HG03095 (cell line): ENCODE results near the gene NDFIP2.

ENCODE experiments used
- ATAC-seq: cut with Tn5 transposase; IDR thresholded peaks from one replicate; pipeline ENCODE4 v1.9.1; 2021; ENCODE audit warnings: moderate library complexity; ENCODE audit not compliant: unreplicated experiment

Gene NDFIP2, protein sequence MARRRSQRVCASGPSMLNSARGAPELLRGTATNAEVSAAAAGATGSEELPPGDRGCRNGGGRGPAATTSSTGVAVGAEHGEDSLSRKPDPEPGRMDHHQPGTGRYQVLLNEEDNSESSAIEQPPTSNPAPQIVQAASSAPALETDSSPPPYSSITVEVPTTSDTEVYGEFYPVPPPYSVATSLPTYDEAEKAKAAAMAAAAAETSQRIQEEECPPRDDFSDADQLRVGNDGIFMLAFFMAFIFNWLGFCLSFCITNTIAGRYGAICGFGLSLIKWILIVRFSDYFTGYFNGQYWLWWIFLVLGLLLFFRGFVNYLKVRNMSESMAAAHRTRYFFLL

DNA sequence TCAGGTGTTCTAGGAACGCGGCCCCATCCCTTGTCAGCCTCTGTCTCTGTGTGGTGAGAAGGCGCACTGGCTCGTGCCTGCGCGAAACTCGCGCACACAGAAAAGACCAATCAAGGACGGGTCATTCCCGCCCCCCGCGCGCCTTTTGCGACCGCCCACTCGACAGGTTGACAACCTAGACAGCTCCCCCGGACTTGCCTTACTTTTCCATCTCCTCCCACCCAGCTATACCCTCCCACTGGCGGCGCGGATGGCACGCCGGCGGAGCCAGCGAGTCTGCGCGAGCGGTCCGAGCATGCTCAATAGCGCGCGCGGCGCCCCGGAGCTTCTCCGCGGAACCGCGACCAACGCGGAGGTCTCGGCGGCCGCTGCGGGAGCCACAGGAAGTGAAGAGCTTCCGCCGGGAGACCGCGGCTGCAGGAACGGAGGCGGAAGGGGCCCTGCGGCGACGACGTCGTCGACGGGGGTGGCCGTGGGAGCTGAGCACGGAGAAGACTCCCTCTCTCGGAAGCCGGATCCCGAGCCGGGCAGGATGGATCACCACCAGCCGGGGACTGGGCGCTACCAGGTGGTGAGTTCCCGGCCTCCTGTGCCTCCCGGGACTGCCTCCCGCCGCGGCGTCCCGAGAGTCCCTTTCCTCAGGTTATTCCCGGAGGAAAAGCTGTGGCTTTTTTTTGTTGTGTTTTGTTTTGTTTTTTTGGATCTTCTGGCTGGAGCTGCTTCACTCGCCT lies at the start of gene NDFIP2:
TSS of gene NDFIP2 (plus strand) at position 202 of the 731 bp plus-strand sequence. CDS start at position 251, 49 bp downstream.
- peak; percentile 83 for ATAC-seq

DNA sequence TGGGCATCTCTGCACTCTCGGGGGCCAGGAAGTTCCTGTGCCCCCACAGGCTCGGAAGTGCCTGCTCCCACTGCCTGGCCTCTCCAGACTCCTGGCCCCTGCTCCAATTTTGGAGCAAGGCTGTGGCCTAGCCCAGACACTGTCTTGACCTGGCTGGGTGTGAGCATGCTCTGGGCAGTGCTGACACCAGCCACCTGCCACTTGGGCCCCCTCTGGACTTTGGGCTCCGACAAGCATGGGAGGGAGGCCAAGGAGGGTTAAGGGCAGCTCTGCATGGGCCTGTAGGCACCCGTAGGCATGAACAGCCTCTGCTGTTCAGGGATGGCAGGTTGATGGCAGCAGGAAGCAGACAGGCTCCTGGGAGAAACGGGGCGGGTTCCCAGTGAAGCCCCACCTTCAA lies 48.9 kb upstream of the NDFIP2 start:
- ATAC-seq: no peak

DNA sequence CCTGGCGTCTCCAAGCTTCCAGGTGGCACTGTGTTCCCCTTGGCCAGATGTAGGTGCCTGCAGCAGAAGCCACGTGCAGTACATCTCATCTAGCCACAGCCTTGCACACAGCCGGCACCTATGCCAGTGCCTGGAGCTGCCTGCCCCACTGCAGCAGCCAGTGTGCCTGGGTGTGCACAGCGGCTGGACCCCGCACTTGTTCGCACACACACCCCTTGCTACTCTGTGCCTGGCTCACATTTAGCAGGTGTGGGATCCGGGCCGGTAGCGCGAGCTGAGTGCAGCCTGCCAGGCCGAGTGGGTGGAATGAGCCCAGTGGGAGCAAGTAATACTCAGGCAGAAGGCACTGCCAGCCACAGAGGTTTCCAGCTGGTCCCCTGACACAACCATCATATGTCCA lies 48.0 kb upstream of the NDFIP2 start:
- no peak for ATAC-seq

DNA sequence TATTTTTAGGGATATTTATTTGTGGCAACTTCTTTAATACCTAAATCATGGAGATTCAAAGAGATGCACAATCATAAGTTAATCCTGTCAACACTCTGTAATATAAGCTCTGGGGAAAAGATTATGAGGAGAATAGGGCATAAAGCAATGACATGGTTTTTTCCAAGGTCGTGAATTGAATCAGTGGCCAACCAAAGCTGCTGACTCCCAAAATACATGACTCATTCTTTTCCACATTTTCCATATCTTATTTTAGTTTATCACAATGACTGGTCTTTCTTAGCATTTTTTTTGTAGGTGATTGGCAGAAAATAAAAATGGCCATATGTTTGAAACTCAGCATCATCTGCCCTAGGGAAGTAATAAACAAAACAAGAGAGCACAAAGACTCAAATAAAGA lies 46.4 kb upstream of the NDFIP2 start:
- ATAC-seq: no peak

DNA sequence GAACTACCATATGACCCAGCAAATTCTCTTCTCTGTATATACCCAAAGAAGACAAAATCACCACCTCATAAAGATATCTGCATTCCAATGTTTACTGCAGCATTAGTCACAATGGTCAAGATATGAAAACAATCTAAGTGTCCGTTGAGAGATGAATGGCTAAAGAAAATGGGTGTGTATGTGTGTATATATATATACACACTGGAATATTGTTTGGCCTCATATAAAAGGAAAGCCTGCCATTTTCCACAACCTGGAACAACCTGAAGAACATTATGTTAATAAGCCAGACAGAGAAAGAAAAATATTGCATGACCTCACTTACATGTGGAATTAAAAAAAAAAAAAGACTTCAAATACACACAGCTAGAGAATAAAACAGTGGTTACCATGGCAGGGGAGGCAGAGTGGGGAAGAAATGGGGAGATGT lies 45.4 kb upstream of the NDFIP2 start:
- no peak for ATAC-seq

DNA sequence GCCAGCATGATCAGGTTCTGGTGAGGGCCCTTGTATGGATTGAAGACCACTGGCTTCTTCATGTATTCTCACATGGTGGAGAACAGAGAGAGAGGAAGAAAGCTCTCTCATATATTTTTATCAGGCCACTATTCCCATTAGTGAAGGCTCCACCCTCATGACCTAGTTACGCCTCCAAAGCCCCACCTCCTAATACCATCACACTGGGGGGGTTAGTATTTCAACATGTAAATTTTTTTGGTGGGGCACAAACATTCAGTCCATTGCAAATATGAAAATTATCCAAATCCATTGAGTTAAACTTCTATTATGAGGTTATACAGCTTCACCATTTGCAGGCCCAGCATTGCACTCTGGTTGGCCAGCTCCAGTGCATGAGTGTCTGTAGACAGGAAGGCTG lies 41.7 kb upstream of the NDFIP2 start:
- ATAC-seq: no peak

DNA sequence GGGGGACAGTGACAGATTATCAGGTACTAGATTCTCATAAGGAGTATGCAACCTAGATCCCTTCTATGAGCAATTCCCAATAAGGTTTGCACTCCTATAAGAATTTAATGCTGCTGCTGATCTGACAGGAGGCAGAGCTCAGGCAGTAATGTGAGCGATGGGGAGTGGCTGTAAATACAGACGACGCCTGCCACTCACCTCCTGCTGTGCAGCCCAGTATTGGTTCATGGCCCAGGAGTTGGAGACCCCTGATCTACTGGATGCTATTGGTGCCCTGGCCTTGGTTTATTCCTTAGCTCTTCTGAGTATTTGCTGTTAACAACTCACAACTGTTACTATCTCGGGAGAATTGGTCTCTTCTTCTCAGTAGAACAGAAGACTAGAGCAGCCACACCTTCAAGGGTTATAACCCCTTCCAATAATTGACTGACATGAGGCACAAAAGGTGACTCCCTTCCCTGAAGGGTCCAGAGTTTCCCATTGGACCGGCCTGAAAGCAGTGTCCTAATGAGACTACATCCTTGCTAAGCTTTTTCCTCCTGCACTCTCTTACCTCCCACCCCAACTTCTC lies 39.9 kb upstream of the NDFIP2 start:
- ATAC-seq: no peak

DNA sequence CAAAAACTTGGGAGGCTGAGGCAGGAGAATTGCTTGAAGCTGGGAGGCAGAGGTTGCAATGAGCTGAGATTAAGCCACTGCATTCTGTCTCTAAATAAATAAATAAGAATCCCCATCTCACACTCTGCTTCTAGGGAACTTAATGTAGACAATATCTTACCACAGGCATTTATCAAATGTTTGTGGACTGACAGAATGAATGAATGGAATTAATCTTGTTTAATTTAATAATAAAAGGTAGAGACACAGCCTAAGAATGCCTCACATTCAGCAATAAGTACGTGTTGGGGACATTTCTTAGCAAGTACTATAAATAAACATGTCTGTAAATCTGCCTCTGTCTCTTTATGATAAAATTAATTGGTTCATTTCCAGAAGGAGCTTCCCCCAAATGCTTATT lies 38.7 kb upstream of the NDFIP2 start:
- no peak for ATAC-seq

DNA sequence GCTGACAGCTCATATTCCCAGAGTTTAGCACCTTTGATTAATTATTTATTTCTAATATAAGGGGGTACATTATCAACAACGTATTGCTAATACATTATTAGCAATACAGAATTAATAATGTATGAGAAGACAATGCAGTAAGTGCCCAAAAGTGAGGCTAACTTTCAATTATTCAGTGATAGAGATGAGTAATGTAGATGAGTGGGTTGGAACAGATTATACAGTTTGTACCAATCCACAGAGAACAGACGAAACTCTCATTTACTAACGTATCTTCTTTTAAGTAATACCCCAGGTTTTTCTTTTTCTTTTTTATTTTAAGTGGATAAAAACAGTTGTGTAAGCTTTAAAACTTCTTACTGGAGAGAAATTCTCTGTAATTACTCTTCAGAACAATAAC lies 38.2 kb upstream of the NDFIP2 start:
- ATAC-seq: no peak

DNA sequence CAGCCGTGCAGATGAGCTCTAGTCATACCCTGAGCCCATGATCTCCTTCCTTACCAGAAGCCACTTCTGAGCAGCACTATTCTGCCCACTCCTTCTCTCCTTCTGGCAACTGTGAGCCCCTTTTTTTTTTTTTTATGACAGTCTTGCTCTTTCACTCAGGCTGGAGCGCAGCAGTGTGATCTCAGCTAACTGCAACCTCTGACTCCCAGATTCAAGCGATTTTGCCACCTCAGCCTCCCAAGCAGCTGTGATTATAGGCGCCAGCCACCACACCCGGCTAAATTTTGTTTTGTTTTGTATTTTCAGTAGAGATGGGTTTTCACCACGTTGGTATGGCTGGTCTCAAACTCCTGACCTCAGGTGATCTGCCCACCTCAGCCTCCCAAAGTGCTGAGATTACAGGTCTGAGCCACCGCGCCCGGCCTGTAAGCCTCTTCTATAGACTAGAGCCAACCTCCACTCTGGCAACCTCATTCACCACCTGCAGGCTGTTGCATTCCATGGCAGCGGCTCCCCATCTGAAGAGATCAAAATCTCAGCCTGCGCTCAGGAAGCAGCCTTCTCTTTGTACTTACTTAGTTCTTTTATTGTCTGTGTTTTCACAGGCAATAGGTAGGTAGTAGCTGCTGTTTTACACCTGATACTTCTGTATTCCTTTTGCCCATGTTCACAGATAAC lies 34.8 kb upstream of the NDFIP2 start:
- ATAC-seq: no peak

DNA sequence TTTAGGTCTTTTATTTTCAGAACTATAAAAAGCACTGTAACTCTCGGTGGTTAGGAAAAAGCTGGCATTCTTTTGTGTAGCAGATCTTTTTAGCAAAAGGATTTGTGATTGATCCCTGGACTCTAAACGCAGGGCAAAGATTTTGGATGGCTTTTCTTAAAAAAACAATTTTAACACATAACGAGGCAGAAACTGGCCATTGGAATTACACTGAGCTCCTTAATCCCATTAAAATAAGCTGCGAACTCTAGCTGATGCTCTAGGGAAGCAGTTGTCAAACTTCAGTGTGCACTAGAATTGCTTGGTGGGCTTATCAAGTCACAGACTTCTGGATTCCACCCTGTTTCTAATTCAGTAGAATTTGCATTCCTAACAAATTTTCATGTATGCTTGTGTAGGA lies 33.8 kb upstream of the NDFIP2 start:
- ATAC-seq: no peak

DNA sequence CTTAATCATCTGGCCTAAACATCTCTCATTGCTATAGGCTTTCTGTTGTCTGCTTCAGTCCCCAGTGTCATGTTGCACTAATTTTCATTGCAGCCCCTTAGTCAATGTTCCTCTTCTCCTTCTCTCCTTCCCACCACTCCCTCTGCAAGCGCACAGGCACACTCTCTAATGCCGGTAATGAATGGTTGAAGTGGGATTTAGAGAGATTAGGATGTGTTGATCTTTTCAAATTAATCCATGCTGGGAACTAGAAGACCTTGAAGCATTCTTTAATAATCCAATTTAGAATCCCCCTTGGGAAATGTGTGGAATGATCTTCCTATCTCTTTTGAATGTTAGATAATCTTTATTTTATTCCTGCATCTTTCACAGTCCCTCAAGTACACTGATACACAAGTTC lies 33.2 kb upstream of the NDFIP2 start:
- no peak for ATAC-seq

DNA sequence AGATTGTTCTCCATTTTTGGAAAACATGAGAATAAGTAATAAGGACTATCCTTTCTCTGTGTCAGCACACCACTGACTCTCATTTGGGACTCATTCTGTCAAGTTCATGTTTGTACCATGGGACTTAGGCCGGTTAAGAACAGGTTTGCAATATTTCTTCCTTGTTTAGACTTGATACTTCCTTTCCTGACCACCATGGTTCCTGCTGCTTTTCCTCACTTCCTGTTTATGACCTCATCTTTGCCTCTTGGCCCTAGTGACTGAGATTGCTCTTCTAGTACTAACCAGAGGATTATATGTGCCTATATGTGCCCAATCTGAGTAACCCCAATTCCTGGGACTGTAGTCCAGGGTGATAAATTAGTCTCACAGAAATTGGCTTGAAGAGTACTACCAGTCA lies 32.5 kb upstream of the NDFIP2 start:
- ATAC-seq: no peak

DNA sequence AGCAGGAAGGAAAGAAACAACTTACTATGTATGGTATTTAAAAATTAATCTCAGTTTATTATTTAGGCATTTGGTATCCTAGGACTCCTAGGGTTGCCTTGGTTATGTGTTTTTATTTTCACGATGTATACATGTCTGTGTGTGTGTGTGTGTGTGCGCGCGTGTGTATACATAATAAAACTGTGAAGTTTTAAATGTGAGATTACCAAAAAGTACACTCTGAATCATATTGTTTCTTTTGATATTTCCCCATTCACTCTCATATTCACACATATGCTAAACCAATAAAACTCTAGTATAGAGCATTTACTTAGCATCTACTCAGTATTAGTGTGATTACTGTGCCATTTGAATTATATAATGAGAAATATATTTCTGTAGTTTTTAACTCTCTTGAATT lies 30.8 kb upstream of the NDFIP2 start:
- no peak for ATAC-seq

DNA sequence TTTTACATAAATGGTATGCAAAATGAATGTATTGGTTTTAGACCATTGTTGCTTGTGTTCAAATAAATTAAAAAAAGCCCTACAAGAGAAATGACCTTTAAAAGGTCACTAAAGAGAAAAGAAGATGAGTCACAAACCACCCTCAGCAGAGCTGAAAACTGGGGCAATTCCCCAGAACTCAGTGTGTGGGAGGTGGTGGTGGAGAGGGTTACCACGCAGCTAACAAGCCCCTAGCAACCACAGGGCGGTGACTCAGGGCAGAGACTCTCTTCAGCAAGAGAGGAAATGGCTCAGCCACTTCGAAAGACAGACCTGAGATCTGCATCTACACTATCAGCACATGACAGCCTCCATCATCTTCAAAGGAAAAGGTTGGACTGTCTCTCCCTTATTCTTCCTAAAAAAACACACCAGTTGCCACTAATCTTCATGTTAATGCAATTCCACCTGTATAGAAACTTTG lies 29.4 kb upstream of the NDFIP2 start:
- peak; percentile 100 for ATAC-seq

DNA sequence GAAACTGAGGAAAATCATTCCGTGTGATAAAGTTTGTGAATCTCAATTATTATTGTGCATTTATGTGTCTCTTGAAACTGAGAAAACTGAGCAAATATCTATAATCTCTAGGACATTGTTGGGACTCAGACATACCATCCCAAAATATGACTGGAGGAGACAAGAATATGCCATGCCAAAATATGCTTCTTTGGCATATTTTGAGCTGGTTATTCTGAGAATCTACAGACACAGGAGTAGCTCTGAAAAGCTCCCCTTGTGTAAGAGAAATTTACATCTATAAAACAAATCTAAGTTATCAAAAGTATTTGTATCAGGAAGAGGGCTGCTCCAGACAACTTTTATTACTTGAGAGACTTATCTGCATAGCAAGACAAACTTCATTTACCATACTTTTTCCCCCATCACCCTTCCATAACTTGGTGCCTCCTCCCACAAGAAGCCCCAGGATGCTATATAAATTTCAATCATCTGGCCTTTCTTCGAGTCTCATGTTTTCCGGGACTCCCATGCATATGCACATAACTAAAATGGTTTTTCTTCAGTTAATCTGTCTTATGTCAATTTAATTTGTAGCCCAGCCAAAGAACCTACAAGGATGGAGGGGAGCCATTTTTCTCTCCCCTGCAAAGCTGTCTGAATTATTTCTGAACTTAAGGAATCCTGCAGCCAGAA lies 28.6 kb upstream of the NDFIP2 start:
- ATAC-seq: no peak

DNA sequence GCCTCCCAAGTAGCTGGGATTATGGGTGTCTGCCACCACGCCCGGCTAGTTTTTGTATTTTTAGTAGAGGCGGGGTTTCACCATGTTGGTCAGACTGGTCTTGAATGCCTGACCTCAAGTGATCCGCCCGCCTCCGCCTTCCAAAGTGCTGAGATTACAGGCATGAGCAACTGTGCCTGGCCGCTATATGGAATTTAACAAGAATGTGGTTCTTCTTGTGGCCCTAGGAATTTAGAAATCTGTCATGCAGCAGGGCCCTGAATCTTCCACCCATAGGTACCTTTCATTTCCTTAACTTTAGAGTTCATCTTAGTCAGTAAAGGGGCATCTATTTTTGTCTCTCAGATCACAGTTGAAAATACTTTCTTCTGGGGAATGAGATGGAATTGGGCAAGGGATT lies 25.6 kb upstream of the NDFIP2 start:
- ATAC-seq: no peak

DNA sequence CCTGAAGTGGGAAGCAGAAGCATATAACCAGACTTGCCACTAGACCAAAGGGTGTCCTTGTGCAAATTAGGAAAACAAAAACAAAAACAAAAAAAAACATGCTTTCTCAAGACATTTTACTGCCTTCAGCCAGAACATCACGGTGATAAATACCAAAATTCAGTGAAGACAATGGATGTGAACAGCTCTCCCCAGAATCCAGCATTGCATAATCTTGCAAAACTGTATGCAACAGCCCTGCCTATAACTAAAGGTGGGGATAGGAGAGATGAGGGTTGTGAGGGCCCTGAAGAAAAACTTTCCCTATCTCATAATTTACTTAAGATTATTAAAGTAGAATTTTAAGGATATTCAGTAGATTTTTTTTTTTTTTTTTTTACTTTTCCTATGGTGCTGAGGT lies 24.9 kb upstream of the NDFIP2 start:
- ATAC-seq: no peak

DNA sequence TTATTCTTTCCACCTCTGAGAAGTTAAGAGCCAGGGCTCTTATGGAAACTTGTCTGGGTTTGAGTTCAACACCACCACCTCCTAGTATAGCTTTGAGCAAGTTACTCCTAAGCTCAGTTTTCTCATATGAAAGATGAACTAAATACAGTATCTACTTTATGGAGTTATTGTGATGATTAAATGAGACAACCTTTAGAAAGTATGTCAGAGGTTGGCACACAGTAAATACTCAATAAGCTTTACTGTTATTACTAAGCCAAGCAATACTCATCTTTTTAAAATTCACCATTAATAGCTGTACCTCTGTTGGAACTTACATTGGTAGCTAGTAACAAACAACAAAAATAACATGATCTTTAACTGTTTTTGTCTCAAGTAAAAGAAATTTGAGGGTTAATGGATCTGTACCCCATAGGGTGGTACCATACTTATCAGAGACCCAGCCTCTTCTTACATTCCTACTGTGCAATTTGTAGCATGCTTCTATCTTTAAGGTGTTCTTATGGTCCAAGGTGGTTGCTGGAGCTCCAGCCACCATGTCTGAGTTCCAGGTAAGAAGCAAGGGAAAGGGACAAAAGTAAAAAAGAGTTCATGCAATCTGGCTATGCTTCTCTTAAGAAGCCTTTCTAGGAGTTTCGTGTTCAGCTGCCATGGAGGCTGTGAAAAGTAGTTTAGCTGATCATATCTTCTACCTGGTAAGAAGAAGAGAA lies 24.1 kb upstream of the NDFIP2 start:
- ATAC-seq: no peak

DNA sequence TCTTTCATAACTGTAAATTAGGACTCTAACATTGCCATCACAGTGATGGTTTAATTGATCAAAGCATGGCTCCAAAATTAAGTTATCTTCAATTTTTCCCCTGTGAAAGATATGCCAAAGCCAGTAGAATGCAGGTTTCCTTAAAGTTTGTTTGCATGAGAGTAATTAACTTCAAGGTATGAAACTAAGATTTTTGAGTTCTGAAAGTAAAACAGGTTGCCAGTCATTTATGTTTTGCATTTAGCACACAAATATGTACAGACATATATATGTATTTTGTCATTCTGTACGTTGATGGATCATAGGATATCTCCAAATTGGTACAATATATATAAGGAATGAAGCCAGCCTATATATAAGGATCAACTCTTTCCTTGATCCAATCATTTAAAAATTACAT lies 23.6 kb upstream of the NDFIP2 start:
- no peak for ATAC-seq
